ENCODE data around the gene SPATA4. TPM values are rescaled to one million over a fixed set of nuclear protein-coding genes. Genes with fewer than 3 reads are reported as not detected.

The SPATA4 gene
- total RNA-seq, 1 experiment from 2014 or later, result not detected

DNA sequence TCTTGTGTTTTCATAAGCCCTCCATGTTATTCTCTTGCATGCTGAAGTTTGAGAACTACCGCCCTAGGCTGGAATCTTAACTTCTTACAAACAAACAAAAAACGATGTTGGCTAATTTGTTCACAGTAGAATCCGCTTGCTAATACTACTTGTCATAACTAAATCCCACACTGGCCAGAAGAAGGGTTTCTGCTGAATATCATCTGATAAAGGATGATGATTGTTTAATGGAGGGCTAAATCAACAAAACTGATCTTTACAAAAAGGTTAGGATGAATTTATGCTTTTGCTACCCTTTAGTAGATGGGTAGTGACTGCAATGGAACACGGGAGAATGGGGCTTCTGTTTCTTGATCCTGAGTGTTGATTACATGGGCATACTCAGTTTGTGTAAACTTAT lies 42.3 kb downstream of the SPATA4 start:
- H4K20me1 ChIP-seq (ENCODE audit: control insufficient read depth, insufficient read depth, insufficient read length), result no peaks in the 10 kb centered on the region
- H3K27ac Mint-ChIP-seq, result no peak overlapping the region
- no peak overlapping the region for H3K4ac ChIP-seq (ENCODE audit: low read depth, low read length)
- H3K4me3 Mint-ChIP-seq, result no peak overlapping the region
- H2AFZ ChIP-seq (ENCODE audit: low read length), result no peak overlapping the region
- no peak overlapping the region for H3T11ph ChIP-seq (ENCODE audit: low read length)
- H3K56ac ChIP-seq (ENCODE audit: insufficient read length, low read depth, low read length), result no peak overlapping the region
- no peaks in the 10 kb centered on the region for H3K9me3 ChIP-seq (ENCODE audit: control insufficient read depth, low read depth, low read length)
- no peak overlapping the region for H3K4me2 ChIP-seq (ENCODE audit: insufficient read depth, insufficient read length, low read length)
- TF ChIP-seq CTCF (conservative IDR thresholded peaks at IDR 0.05), result no peak
- H2BK20ac ChIP-seq (ENCODE audit: low read depth, low read length, poor library complexity, severe bottlenecking), result no peak overlapping the region
- H3K4me1 Mint-ChIP-seq, result no peaks in the 10 kb centered on the region
- no peak overlapping the region for H3K14ac ChIP-seq (ENCODE audit: insufficient read depth, low read length)
- H2BK12ac ChIP-seq (ENCODE audit: insufficient read length, low read depth, low read length), result no peak overlapping the region
- no peak overlapping the region for H3K9ac ChIP-seq (ENCODE audit: extremely low read depth, insufficient read length, low read length)
- H2AK5ac ChIP-seq (ENCODE audit: insufficient read length, low read length), result no peak overlapping the region
- H3K27ac ChIP-seq (ENCODE audit: insufficient read length, low read depth, low read length), result no peak overlapping the region
- no peak overlapping the region for H2BK120ac ChIP-seq (ENCODE audit: low read depth, low read length, poor library complexity, severe bottlenecking)
- no peaks in the 10 kb centered on the region for H3K4me1 ChIP-seq (ENCODE audit: insufficient read depth, low read length)
- no peak overlapping the region for H2BK5ac ChIP-seq (ENCODE audit: insufficient read length, low read length)
- DNase-seq, result no peak
- H3K27me3 Mint-ChIP-seq (ENCODE audit: low read depth), result no peaks in the 10 kb centered on the region
- no peaks in the 10 kb centered on the region for H3K23me2 ChIP-seq (ENCODE audit: insufficient read length, low read depth, low read length, poor library complexity, severe bottlenecking)
- H3K9me3 Mint-ChIP-seq, result no peaks in the 10 kb centered on the region
- no peak overlapping the region for H4K5ac ChIP-seq (ENCODE audit: insufficient read length, low read depth, low read length)
- H3K79me2 ChIP-seq (ENCODE audit: insufficient read depth, low read length), result no peaks in the 10 kb centered on the region
- no peaks in the 10 kb centered on the region for H3K36me3 Mint-ChIP-seq (ENCODE audit: insufficient read depth in 1 of 3, low read depth in 3 of 3)
- no CpG with 5 or more reads among the region's 4 CpGs for WGBS (ENCODE audit: extremely low coverage, insufficient read length, low lambda C conversion rate)
- H2BK15ac ChIP-seq (ENCODE audit: low read depth, low read length), result no peak overlapping the region
- H4K8ac ChIP-seq (replicated peaks; ENCODE audit: insufficient read length, low read depth, low read length), result no peak overlapping the region
- no peak overlapping the region for H3K23ac ChIP-seq (ENCODE audit: insufficient read length, low read depth, low read length)
- H3K79me1 ChIP-seq (ENCODE audit: insufficient read depth, low read depth, low read length, poor library complexity, severe bottlenecking), result no peaks in the 10 kb centered on the region
- no peak overlapping the region for H4K91ac ChIP-seq (ENCODE audit: insufficient read length, low read depth, low read length)
- H3K18ac ChIP-seq (ENCODE audit: insufficient read length, low read depth, low read length), result no peak overlapping the region
- H3K27me3 ChIP-seq (ENCODE audit: insufficient read depth, low read length), result no peaks in the 10 kb centered on the region

All from H9 (cell line).